Measurements from ENCODE around the gene NXF3. TPM values are rescaled to one million over a fixed set of nuclear protein-coding genes. Genes with fewer than 3 reads are reported as not detected.

Gene NXF3
- total RNA-seq, 1 experiment from 2014 or later: not detected

Other genes starting within 250 kb of the NXF3 start
- 0.20 TPM in 1 of 3 replicates, not detected in the others for gene RAB40AL, start 155.9 kb downstream of the NXF3 start, total RNA-seq (2021)
- 45.2 to 49.3 TPM (median 46.8 TPM) in 3 replicates for gene BEX1, start 29.0 kb downstream of the NXF3 start, total RNA-seq (2021)
- gene BEX4, start 122.0 kb upstream of the NXF3 start, total RNA-seq (2021): 57.9 to 71.6 TPM (median 67.9 TPM) in 3 replicates
- gene TCEAL8, start 162.0 kb upstream of the NXF3 start, total RNA-seq (2021): 72.4 to 75.0 TPM (median 74.6 TPM) in 3 replicates
- 3.5 to 5.6 TPM (median 5.3 TPM) in 3 replicates for gene TCEAL5, start 183.6 kb upstream of the NXF3 start, total RNA-seq (2021)
- gene BEX2, start 217.8 kb upstream of the NXF3 start, total RNA-seq (2021): 30.6 to 34.1 TPM (median 32.8 TPM) in 3 replicates
- 5.6 to 7.7 TPM (median 7.2 TPM) in 3 replicates for gene TCEAL7, start 237.1 kb upstream of the NXF3 start, total RNA-seq (2021)

All from WTC11 (cell line).